ENCODE data around the gene STX8. TPM values are rescaled to one million over a fixed set of nuclear protein-coding genes. Genes with fewer than 3 reads are reported as not detected.

Gene STX8
- total and polyA plus RNA-seq, 9 of the 15 experiments (the other 6 are each of a cell fraction or from before 2014, with no cell fraction given) = 14.6 to 42.5 (median 22.1) TPM

DNA sequence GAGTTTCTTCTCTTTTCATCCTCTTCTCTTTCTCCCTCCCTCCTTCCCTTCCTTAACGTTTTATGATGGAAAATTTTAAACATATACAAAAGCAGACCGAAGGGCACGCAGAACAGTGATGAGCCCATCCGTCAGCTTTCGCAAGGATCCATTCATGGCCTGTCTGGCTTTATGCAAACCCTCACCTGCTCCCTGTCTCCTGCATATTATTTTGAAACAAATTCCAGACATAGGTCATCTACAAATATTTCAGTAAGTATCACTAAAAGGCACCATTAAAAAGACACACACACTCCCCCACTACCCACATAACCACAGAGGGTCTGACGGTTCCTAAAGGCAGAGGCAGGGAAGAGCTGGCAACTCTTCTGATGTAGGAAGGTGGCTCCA lies 319.3 kb downstream of the STX8 start:
- ChIA-PET POLR2A (interaction anchor here (0.6 kb wide), 1 partner anchor 11 kb away, joined by 3 read pairs; no protein-coding TSS in a partner anchor), CTCF (ENCODE audit: low intra/inter-chr PET ratio) (no interaction called here)
- Histone ChIP-seq H3K27ac (ENCODE audit: extremely low read depth, low read depth, low read length) (no peak overlapping the region), H4K20me1 (replicated peaks; ENCODE audit: control insufficient read depth, insufficient read depth, low read length) (0 out of 2 replicates have a peak, but pooled peaks cover 3% of the 10 kb centered on the region), H3K4me1 (replicated peaks in 1 of 2; ENCODE audit: control insufficient read depth in 2 of 2, insufficient read depth in 2 of 2, low read length in 2 of 2) (no peaks in the 10 kb centered on the region), H2AFZ (ENCODE audit: low read depth, low read length) (no peak overlapping the region), H3K9ac (ENCODE audit: insufficient read depth in 1 of 2, low read depth in 2 of 2, low read length in 2 of 2) (no peak overlapping the region), H3K9me1 (ENCODE audit: control insufficient read depth, insufficient read depth, low read length) (no peaks in the 10 kb centered on the region), H3K27me3 (ENCODE audit: control insufficient read depth in 2 of 2, insufficient read depth in 2 of 2, low read length in 2 of 2) (peaks cover 7 to 28% of the 10 kb centered on the region in 2 experiments; a peak in 3 of 5 replicates), H3K4me3 (no peak overlapping the region), H3K9me3 (replicated peaks; ENCODE audit: control insufficient read depth, insufficient read depth, low read depth, low read length) (no peaks in the 10 kb centered on the region), H3K36me3 (ENCODE audit: control insufficient read depth, insufficient read depth, low read length) (no peaks in the 10 kb centered on the region), H3K79me2 (ENCODE audit: control insufficient read depth, insufficient read depth, low read length) (no peaks in the 10 kb centered on the region), H3K4me2 (ENCODE audit: insufficient read depth, low read length) (no peak overlapping the region)
- FAIRE-seq (no peak), DNase-seq (ENCODE audit: extremely low read depth in 1 of 4, low spot score in 3 of 4) (no peak), ATAC-seq (no peak)
- intact Hi-C loops (cut with micrococcal nuclease) = no loop called here
- in situ Hi-C loops (cut with MboI) = no loop called here
- BruUV-seq (replicated peaks) = no TSS peak
- 19% methylated on average over 5 of the region's 6 CpGs for WGBS (ENCODE audit: insufficient coverage, low coverage, missing lambda C conversion rate)
- TF ChIP-seq EGR1 (conservative IDR thresholded peaks at IDR 0.05) = no peak
- TF ChIP-seq, protein P1, sequence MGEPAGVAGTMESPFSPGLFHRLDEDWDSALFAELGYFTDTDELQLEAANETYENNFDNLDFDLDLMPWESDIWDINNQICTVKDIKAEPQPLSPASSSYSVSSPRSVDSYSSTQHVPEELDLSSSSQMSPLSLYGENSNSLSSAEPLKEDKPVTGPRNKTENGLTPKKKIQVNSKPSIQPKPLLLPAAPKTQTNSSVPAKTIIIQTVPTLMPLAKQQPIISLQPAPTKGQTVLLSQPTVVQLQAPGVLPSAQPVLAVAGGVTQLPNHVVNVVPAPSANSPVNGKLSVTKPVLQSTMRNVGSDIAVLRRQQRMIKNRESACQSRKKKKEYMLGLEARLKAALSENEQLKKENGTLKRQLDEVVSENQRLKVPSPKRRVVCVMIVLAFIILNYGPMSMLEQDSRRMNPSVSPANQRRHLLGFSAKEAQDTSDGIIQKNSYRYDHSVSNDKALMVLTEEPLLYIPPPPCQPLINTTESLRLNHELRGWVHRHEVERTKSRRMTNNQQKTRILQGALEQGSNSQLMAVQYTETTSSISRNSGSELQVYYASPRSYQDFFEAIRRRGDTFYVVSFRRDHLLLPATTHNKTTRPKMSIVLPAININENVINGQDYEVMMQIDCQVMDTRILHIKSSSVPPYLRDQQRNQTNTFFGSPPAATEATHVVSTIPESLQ (CRISPR knock-in tag; IDR thresholded peaks at IDR 0.05) = no peak

DNA sequence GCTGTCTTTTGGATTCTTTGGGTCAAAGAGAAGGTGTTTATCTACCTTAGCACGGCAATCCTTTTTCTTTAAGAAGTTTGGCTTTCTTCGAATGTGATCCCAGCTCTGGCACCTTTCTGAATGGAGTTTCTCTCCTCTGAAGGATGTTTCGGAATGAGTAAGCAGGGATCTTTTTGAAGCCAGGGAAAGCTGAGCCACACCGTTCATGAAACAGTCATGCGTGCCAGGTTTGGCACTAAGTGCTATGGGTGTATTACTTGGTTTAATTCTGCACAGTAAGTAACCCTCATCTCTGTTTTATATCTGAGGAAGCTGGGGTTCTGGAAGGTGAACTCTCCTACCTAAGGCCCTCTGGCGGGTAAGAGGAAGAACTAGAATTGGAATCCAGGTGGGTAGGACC lies 319.8 kb downstream of the STX8 start:
- Histone ChIP-seq H3K27me3 (ENCODE audit: control insufficient read depth in 2 of 2, insufficient read depth in 2 of 2, low read length in 2 of 2) (peaks cover 7 to 23% of the 10 kb centered on the region in 2 experiments; a peak in 3 of 5 replicates), H2AFZ (ENCODE audit: low read depth, low read length) (no peak overlapping the region), H4K20me1 (replicated peaks; ENCODE audit: control insufficient read depth, insufficient read depth, low read length) (0 out of 2 replicates have a peak, but pooled peaks cover 3% of the 10 kb centered on the region), H3K79me2 (ENCODE audit: control insufficient read depth, insufficient read depth, low read length) (no peaks in the 10 kb centered on the region), H3K36me3 (ENCODE audit: control insufficient read depth, insufficient read depth, low read length) (no peaks in the 10 kb centered on the region), H3K9me3 (replicated peaks; ENCODE audit: control insufficient read depth, insufficient read depth, low read depth, low read length) (no peaks in the 10 kb centered on the region), H3K27ac (ENCODE audit: extremely low read depth, low read depth, low read length) (no peak overlapping the region), H3K9ac (ENCODE audit: insufficient read depth in 1 of 2, low read depth in 2 of 2, low read length in 2 of 2) (no peak overlapping the region), H3K4me2 (ENCODE audit: insufficient read depth, low read length) (no peak overlapping the region), H3K4me3 (no peak overlapping the region), H3K9me1 (ENCODE audit: control insufficient read depth, insufficient read depth, low read length) (no peaks in the 10 kb centered on the region), H3K4me1 (replicated peaks in 1 of 2; ENCODE audit: control insufficient read depth in 2 of 2, insufficient read depth in 2 of 2, low read length in 2 of 2) (no peaks in the 10 kb centered on the region)
- in situ Hi-C loops (cut with MboI) (no loop called here), intact Hi-C loops (cut with micrococcal nuclease) (no loop called here)
- CTCF ChIA-PET (ENCODE audit: low intra/inter-chr PET ratio) = no interaction called here
- TF ChIP-seq ADNP (tag; IDR thresholded peaks at IDR 0.05) = no peak
- TF ChIP-seq TEAD1 (CRISPR knock-in tag; IDR thresholded peaks at IDR 0.05) = no peak
- no peak for TF ChIP-seq NFIX (CRISPR knock-in tag; IDR thresholded peaks at IDR 0.05; ENCODE audit: low read depth)
- TF ChIP-seq LARP7 (IDR thresholded peaks at IDR 0.05) = no peak
- TF ChIP-seq PRPF4 (IDR thresholded peaks at IDR 0.05; ENCODE audit: insufficient read depth, low read depth, low read length, poor library complexity, severe bottlenecking) = no peak
- TF ChIP-seq, protein P2, sequence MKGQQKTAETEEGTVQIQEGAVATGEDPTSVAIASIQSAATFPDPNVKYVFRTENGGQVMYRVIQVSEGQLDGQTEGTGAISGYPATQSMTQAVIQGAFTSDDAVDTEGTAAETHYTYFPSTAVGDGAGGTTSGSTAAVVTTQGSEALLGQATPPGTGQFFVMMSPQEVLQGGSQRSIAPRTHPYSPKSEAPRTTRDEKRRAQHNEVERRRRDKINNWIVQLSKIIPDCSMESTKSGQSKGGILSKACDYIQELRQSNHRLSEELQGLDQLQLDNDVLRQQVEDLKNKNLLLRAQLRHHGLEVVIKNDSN (CRISPR knock-in tag; IDR thresholded peaks at IDR 0.05) = no peak
- no peak for TF ChIP-seq SUPT5H (IDR thresholded peaks at IDR 0.05)
- TF ChIP-seq ZFX (CRISPR knock-in tag; IDR thresholded peaks at IDR 0.05) = no peak
- TF ChIP-seq GTF2E2 (tag; IDR thresholded peaks at IDR 0.05) = no peak
- TF ChIP-seq CHD4 (IDR thresholded peaks at IDR 0.05; ENCODE audit: insufficient read depth, insufficient replicate concordance, low read depth, low read length, poor library complexity, severe bottlenecking) = no peak
- TF ChIP-seq ZNF143 (CRISPR knock-in tag; IDR thresholded peaks at IDR 0.05) = no peak
- WGBS (ENCODE audit: insufficient coverage, low coverage, missing lambda C conversion rate) = 0% methylated on average over 6 of the region's 6 CpGs
- no peak for FAIRE-seq
- POLR2A ChIA-PET = no interaction called here
- BruUV-seq (replicated peaks) = no TSS peak
- DNase-seq (ENCODE audit: extremely low read depth in 1 of 4, low spot score in 3 of 4) = no peak
- ATAC-seq = no peak
